PFSK-1 (cell line): ENCODE data around the gene ATOSB.

Source experiments
- POLR2AphosphoS5 ChIP-seq: IDR thresholded peaks from 2 replicates; pipeline ENCODE4 v1.6.1; 2012; ENCODE audit warnings: low read depth, mild to moderate bottlenecking, control low read depth, low read length, moderate library complexity
- REST ChIP-seq, 2 experiments: IDR thresholded peaks; 2 replicates each; pipeline versions ENCODE4 v1.6.1 to v1.8.0; 2011 to 2012; ENCODE audit warnings: low read depth in 2 of 2, low read length in 2 of 2, control low read depth in 1 of 2, inconsistent platforms in 1 of 2, mild to moderate bottlenecking in 1 of 2, moderate library complexity in 1 of 2; ENCODE audit not compliant: insufficient read depth in 1 of 2
- SIN3A ChIP-seq: IDR thresholded peaks from 2 replicates; pipeline ENCODE4 v1.6.1; 2012; ENCODE audit warnings: mild to moderate bottlenecking, low read length, moderate library complexity, borderline replicate concordance; ENCODE audit not compliant: insufficient read depth
- TAF1 ChIP-seq: IDR thresholded peaks from 2 replicates; pipeline ENCODE4 v1.6.1; 2012; ENCODE audit warnings: low read length, control low read depth, borderline replicate concordance; ENCODE audit not compliant: insufficient read depth

DNA sequence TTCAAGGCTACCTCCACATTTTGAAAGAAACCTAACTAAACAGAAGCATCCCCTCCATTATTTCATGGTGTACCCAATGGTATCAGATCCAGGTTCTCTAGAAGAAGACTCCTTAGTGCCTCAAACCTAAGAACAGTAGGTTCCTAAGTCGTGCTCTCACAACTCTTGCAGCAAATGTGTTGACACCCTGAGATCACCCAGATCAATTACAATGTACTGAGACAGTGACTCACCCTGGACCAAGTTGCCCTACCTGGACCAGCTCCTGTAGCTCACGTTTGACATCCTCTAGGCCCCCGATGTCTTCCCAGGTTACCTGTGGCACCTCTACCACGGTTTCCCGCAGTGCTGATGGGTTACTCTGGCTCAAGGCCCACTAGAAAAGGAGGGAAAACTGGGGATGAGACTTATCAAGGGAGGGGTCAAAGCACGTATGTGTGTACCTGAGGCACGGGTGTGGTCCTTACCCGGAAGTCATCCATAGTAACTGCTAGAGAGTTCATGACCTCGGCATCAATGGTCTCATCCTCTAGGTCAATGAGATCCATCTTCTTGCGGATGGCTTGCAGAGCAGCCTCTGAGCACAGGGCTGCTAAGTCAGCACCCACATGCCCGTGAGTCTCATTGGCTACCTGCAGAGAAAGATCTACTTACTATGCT lies 55.0 kb downstream of the ATOSB start:
- TF ChIP-seq REST (IDR thresholded peaks at IDR 0.05; ENCODE audit: insufficient read depth in 1 of 2, low read depth in 2 of 2, low read length in 2 of 2): no peak
- TF ChIP-seq POLR2AphosphoS5: no peak
- TF ChIP-seq SIN3A: no peak
- TF ChIP-seq TAF1: no peak
